Esophagus squamous epithelium (tissue), 4 donors: ENCODE results near the gene PLCB1.

Source experiments
- CTCF ChIP-seq, 6 experiments: fragments of 450-650 bp in 4 of 6; fragments of 200-600 bp in 2 of 6; sonication (generic) in 2 of 6; IDR thresholded peaks; one replicate each; pipeline ENCODE4 v1.5.1; 2016 to 2019; ENCODE audit warnings: antibody characterized with exemption in 6 of 6, mild to moderate bottlenecking in 4 of 6, moderate library complexity in 4 of 6
- POLR2A ChIP-seq, 4 donors: fragments of 450-650 bp; IDR thresholded peaks; one replicate each; pipeline ENCODE4 v1.6.1; 2017; ENCODE audit warnings: antibody characterized with exemption in 4 of 4, mild to moderate bottlenecking in 4 of 4, moderate library complexity in 3 of 4

GRCh38 chr20:8402798-8403197 lies 270.7 kb downstream of the PLCB1 start:
- no peak for TF ChIP-seq CTCF (IDR thresholded peaks at IDR 0.05)
- no peak for TF ChIP-seq POLR2A (IDR thresholded peaks at IDR 0.05)
